BJ (cell line): Measurements from ENCODE around the gene CARD14. TPM values are rescaled to one million over a fixed set of nuclear protein-coding genes. Genes with fewer than 3 reads are reported as not detected.

Experiments
- CTCF ChIA-PET: fragments of 350-600 bp; formaldehyde crosslinking; extraction: SDS; loops from one replicate; lab custom pipeline; 2021; ENCODE audit warnings: antibody characterized with exemption, inconsistent platforms; lab: Yijun Ruan, JAX
- POLR2A ChIA-PET: fragments of 300-600 bp; sonication (Branson Sonifier 250); formaldehyde crosslinking; extraction: SDS; loops from one replicate; lab custom pipeline; 2021; ENCODE audit warnings: antibody characterized with exemption; lab: Charles Lee
- DNase-seq: peaks from one replicate; pipeline ENCODE4 v3.0.0-alpha.2; 2011; ENCODE audit warnings: low read depth
- H3K27me3 ChIP-seq: 2 replicates; pipeline ENCODE4 v1.6.0; 2011; ENCODE audit warnings: low read length; ENCODE audit not compliant: control insufficient read depth, insufficient read depth
- H3K36me3 ChIP-seq: 2 replicates; pipeline ENCODE4 v1.5.1; 2011; ENCODE audit warnings: low read length; ENCODE audit not compliant: control insufficient read depth, insufficient read depth
- H3K4me3 ChIP-seq: 2 replicates; pipeline ENCODE4 v1.5.1; 2011; ENCODE audit warnings: low read depth, mild to moderate bottlenecking, control low read depth, low read length
- CTCF ChIP-seq: IDR thresholded peaks from 2 replicates; pipeline ENCODE4 v1.5.1; 2011; ENCODE audit warnings: low read depth, mild to moderate bottlenecking, control low read depth, inconsistent platforms, low read length, moderate library complexity; ENCODE audit not compliant: insufficient read depth
- polyA plus RNA-seq: library from polyadenylated mRNA; depleted of rRNA; stranded (reverse); fragments of >200 nt; gene quantifications from 2 replicates; pipeline ENCODE4 v1.2.3, GENCODE V29; 2011

CARD14 gene
- polyA plus RNA-seq, 1 experiment = not detected

DNA sequence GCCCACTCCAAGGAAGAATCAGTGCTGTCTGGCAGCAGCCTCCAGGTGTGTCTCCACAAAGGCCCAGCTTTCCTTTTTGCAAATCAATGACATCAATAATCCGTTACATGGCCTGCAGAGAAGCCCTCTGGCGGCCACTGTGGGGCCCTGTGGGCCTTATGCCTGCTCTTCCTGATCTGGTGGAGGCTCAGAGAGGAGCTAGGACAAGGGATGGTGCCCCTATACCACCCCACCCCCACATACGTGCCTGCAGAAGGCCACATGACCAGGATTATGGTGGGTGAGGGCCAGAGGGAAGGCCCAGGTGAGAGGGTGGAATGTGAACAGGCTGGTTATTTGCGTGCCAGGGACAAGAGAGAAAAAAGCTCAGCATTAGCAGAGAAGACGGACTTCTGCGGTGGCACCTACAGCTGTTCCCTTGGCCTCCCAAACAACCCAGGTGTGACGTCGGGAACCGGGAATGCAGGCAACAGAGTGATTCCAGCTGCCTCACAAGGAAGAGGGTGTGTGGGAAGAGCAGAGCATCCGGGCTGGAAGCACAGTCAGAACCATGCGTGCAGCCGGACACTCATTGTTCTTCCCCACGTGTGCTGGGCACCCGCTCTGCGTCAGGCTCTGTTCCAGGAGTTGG is 45.4 kb upstream of the CARD14 start:
- Histone ChIP-seq H3K36me3 (no peaks in the 10 kb centered on the region; the same call in 1 of the 2 replicates), H3K4me3 (no peak overlapping the region), H3K27me3 (0 out of 2 replicates have a peak, but pooled peaks cover 2% of the 10 kb centered on the region)
- no peak for DNase-seq
- TF ChIP-seq CTCF = peak; percentile 38
- POLR2A ChIA-PET = no interaction called here
- CTCF ChIA-PET = interaction anchor here (1.2 to 2.1 kb wide), 4 partner anchors 9 to 81 kb away, joined by 3 to 8 read pairs (median 5); partner anchors contain the start of gene GAA

- H3K4me3 ChIP-seq = no peak overlapping the region
- no peaks in the 10 kb centered on the region for H3K36me3 ChIP-seq
- TF ChIP-seq CTCF = no peak
- DNase-seq = peak; percentile 65
- ChIA-PET CTCF (interaction anchor here (1.0 kb wide), 1 partner anchor 24 kb away, joined by 6 read pairs; the partner anchor contains the start of gene GAA), POLR2A (no interaction called here)
- 0 out of 2 replicates have a peak, but pooled peaks cover 2% of the 10 kb centered on the region for H3K27me3 ChIP-seq
These were observed 44.0 kb upstream of the CARD14 start for GRCh38 chr17:80125656-80126448.

- POLR2A ChIA-PET = no interaction called here
- CTCF ChIA-PET = interaction anchor here (0.6 kb wide), 1 partner anchor 25 kb away, joined by 4 read pairs; the partner anchor contains the start of gene GAA
- Histone ChIP-seq H3K36me3 (no peaks in the 10 kb centered on the region), H3K27me3 (0 out of 2 replicates have a peak, but pooled peaks cover 2% of the 10 kb centered on the region), H3K4me3 (no peak overlapping the region)
- no peak for DNase-seq
- no peak for TF ChIP-seq CTCF
These were observed 43.4 kb upstream of the CARD14 start for GRCh38 chr17:80126449-80126715.

GRCh38 chr17:80129006-80129565 is 40.7 kb upstream of the CARD14 start:
- H3K4me3 ChIP-seq = no peak overlapping the region

More at GRCh38 chr17:80129006-80129565, 40.7 kb upstream of the CARD14 start:
- 0 out of 2 replicates have a peak, but pooled peaks cover 2% of the 10 kb centered on the region for H3K27me3 ChIP-seq
- DNase-seq = no peak
- ChIA-PET POLR2A (interaction anchor here (0.7 kb wide), 1 partner anchor 170 kb away, joined by 4 read pairs; no protein-coding TSS in a partner anchor), CTCF (interaction anchor here (1.3 to 2.0 kb wide), 2 partner anchors 28 to 66 kb away, joined by 3 to 11 read pairs; partner anchors contain the start of gene GAA)
- H3K36me3 ChIP-seq = peaks cover 5% of the 10 kb centered on the region
- TF ChIP-seq CTCF = no peak
